ACC112 (cell line): ENCODE measurements around the gene CLDN20.
A peak's percentile ranks its signal among the peaks of the same experiment; 100 is the strongest.
"Not testable (repeated sequence)": the region's sequence is repeated elsewhere in the genome, so short reads cannot be mapped to it uniquely, and the experiment has no call there.

Experiments
- H2AFZ ChIP-seq: fragments of 200-600 bp; sonication (generic); one replicate; pipeline ENCODE4 v1.6.0; 2017; ENCODE audit warnings: antibody characterized with exemption, low read length; ENCODE audit not compliant: unreplicated experiment
- H3K27ac ChIP-seq: fragments of 200-600 bp; sonication (generic); 2 replicates; pipeline ENCODE4 v1.5.1; 2014; ENCODE audit warnings: low read depth, mild to moderate bottlenecking, antibody characterized with exemption, low read length, moderate library complexity
- H3K27me3 ChIP-seq: fragments of 200-600 bp; sonication (generic); 2 replicates; pipeline ENCODE4 v1.6.1; 2014; ENCODE audit warnings: mild to moderate bottlenecking, antibody characterized with exemption, low read length, moderate library complexity, mixed read lengths; ENCODE audit not compliant: insufficient read depth
- H3K36me3 ChIP-seq: fragments of 200-600 bp; sonication (generic); 2 replicates; pipeline ENCODE4 v1.6.1; 2016; ENCODE audit warnings: mild to moderate bottlenecking, antibody characterized with exemption, low read length, moderate library complexity, mixed read lengths; ENCODE audit not compliant: insufficient read depth
- H3K4me1 ChIP-seq: fragments of 200-600 bp; sonication (generic); one replicate; pipeline ENCODE4 v1.6.1; 2016; ENCODE audit warnings: low read length, mixed read lengths; ENCODE audit not compliant: insufficient read depth, unreplicated experiment, control insufficient read depth
- H3K4me3 ChIP-seq: fragments of 200-600 bp; sonication (generic); 2 replicates; pipeline ENCODE4 v1.5.1; 2014; ENCODE audit warnings: mild to moderate bottlenecking, low read depth, low read length
- H3K79me2 ChIP-seq: fragments of 200-600 bp; sonication (generic); one replicate; pipeline ENCODE4 v1.6.0; 2016; ENCODE audit warnings: low read length; ENCODE audit not compliant: control insufficient read depth, unreplicated experiment, insufficient read depth

The CLDN20 gene

GRCh38 chr6:155263373-155264063 lies at the start of gene CLDN20:
Gene CLDN20 (plus strand): TSS chr6:155264013. CDS start chr6:155275720, 11,707 bp downstream.
- no peak within 1 kb of the TSS for H2AFZ ChIP-seq
- peak within 1 kb of the TSS; percentile 16; the same call in 1 of the 2 replicates for H3K27ac ChIP-seq
- H3K4me1 ChIP-seq = peaks cover 11% of the 10 kb centered on the region

GRCh38 chr6:155215906-155216305 lies 47.9 kb upstream of the CLDN20 start:
- no peaks in the 10 kb centered on the region for H3K79me2 ChIP-seq
- H3K36me3 ChIP-seq = peaks cover 5% of the 10 kb centered on the region; the same call in 1 of the 2 replicates
- no peak overlapping the region for H2AFZ ChIP-seq
- H3K27me3 ChIP-seq = no peaks in the 10 kb centered on the region
- H3K4me1 ChIP-seq = no peaks in the 10 kb centered on the region
- H3K4me3 ChIP-seq = no peak overlapping the region
- no peak overlapping the region for H3K27ac ChIP-seq

More at GRCh38 chr6:155263373-155264063, at the start of gene CLDN20:
- H3K79me2 ChIP-seq = peaks cover 4% of the 10 kb centered on the region
- H3K4me3 ChIP-seq = no peak within 1 kb of the TSS
- no peaks in the 10 kb centered on the region for H3K36me3 ChIP-seq
- no peaks in the 10 kb centered on the region for H3K27me3 ChIP-seq

GRCh38 chr6:155216312-155217046 lies 47.3 kb upstream of the CLDN20 start:
- Histone ChIP-seq H3K79me2 (no peaks in the 10 kb centered on the region), H3K27ac (no peak overlapping the region), H3K4me1 (no peaks in the 10 kb centered on the region), H3K27me3 (no peaks in the 10 kb centered on the region), H3K4me3 (no peak overlapping the region), H2AFZ (no peak overlapping the region), H3K36me3 (peaks cover 5% of the 10 kb centered on the region; the same call in 1 of the 2 replicates)

GRCh38 chr6:155218711-155219110 lies 45.1 kb upstream of the CLDN20 start:
- not testable (repeated sequence) for H3K27ac ChIP-seq, H3K27me3 ChIP-seq, H3K36me3 ChIP-seq, H3K4me3 ChIP-seq, H3K79me2 ChIP-seq, H3K4me1 ChIP-seq, H2AFZ ChIP-seq

GRCh38 chr6:155219299-155219698 lies 44.5 kb upstream of the CLDN20 start:
- Histone ChIP-seq H3K4me1 (peaks cover 9% of the 10 kb centered on the region), H3K79me2 (no peaks in the 10 kb centered on the region), H2AFZ (no peak overlapping the region), H3K27me3 (no peaks in the 10 kb centered on the region), H3K36me3 (no peaks in the 10 kb centered on the region), H3K4me3 (no peak overlapping the region), H3K27ac (no peak overlapping the region)

GRCh38 chr6:155219858-155220301 lies 43.9 kb upstream of the CLDN20 start:
- no peak overlapping the region for H3K27ac ChIP-seq
- H2AFZ ChIP-seq = no peak overlapping the region
- H3K4me3 ChIP-seq = no peak overlapping the region
- H3K79me2 ChIP-seq = no peaks in the 10 kb centered on the region
- peaks cover 13% of the 10 kb centered on the region for H3K4me1 ChIP-seq
- no peaks in the 10 kb centered on the region for H3K36me3 ChIP-seq
- no peaks in the 10 kb centered on the region for H3K27me3 ChIP-seq

- Histone ChIP-seq H3K4me1 (peaks cover 13% of the 10 kb centered on the region), H3K27ac (no peak overlapping the region), H3K4me3 (no peak overlapping the region), H3K36me3 (no peaks in the 10 kb centered on the region), H3K79me2 (no peaks in the 10 kb centered on the region), H2AFZ (no peak overlapping the region), H3K27me3 (no peaks in the 10 kb centered on the region)
Observed at GRCh38 chr6:155221086-155221485, 42.7 kb upstream of the CLDN20 start.

GRCh38 chr6:155222506-155222905 lies 41.3 kb upstream of the CLDN20 start:
- Histone ChIP-seq H3K79me2 (no peaks in the 10 kb centered on the region), H2AFZ (no peak overlapping the region)

GRCh38 chr6:155223646-155224451 lies 40.0 kb upstream of the CLDN20 start:
- no peaks in the 10 kb centered on the region for H3K36me3 ChIP-seq
- H3K4me3 ChIP-seq = no peak overlapping the region
- H3K4me1 ChIP-seq = peaks cover 13% of the 10 kb centered on the region
- H3K27me3 ChIP-seq = no peaks in the 10 kb centered on the region
- peak overlapping the region; percentile 42 for H3K27ac ChIP-seq
- no peak overlapping the region for H2AFZ ChIP-seq
- H3K79me2 ChIP-seq = no peaks in the 10 kb centered on the region

More at GRCh38 chr6:155222506-155222905, 41.3 kb upstream of the CLDN20 start:
- Histone ChIP-seq H3K27ac (no peak overlapping the region), H3K4me1 (peaks cover 13% of the 10 kb centered on the region), H3K4me3 (no peak overlapping the region), H3K27me3 (no peaks in the 10 kb centered on the region), H3K36me3 (no peaks in the 10 kb centered on the region)

GRCh38 chr6:155224618-155225017 lies 39.2 kb upstream of the CLDN20 start:
- no peaks in the 10 kb centered on the region for H3K27me3 ChIP-seq
- no peak overlapping the region for H3K4me3 ChIP-seq
- H3K36me3 ChIP-seq = no peaks in the 10 kb centered on the region
- peaks cover 13% of the 10 kb centered on the region for H3K4me1 ChIP-seq
- H2AFZ ChIP-seq = no peak overlapping the region
- no peaks in the 10 kb centered on the region for H3K79me2 ChIP-seq
- H3K27ac ChIP-seq = no peak overlapping the region
